SW 1271 (cell line): ENCODE data around the gene PODNL1.
A peak's percentile ranks its signal among the peaks of the same experiment; 100 is the strongest.
"Not testable (repeated sequence)": the region's sequence is repeated elsewhere in the genome, so short reads cannot be mapped to it uniquely, and the experiment has no call there.

ENCODE experiments used
- DNase-seq, 2 experiments: peaks; one replicate each; lab custom pipeline; 2025; lab: John Stamatoyannopoulos, UW

PODNL1 gene

GRCh38 chr19:13938301-13939064, at the start of gene PODNL1:
TSS of gene PODNL1 (minus strand) at chr19:13938417. CDS start at chr19:13938181, 236 bp downstream.
- no peak for DNase-seq

DNA sequence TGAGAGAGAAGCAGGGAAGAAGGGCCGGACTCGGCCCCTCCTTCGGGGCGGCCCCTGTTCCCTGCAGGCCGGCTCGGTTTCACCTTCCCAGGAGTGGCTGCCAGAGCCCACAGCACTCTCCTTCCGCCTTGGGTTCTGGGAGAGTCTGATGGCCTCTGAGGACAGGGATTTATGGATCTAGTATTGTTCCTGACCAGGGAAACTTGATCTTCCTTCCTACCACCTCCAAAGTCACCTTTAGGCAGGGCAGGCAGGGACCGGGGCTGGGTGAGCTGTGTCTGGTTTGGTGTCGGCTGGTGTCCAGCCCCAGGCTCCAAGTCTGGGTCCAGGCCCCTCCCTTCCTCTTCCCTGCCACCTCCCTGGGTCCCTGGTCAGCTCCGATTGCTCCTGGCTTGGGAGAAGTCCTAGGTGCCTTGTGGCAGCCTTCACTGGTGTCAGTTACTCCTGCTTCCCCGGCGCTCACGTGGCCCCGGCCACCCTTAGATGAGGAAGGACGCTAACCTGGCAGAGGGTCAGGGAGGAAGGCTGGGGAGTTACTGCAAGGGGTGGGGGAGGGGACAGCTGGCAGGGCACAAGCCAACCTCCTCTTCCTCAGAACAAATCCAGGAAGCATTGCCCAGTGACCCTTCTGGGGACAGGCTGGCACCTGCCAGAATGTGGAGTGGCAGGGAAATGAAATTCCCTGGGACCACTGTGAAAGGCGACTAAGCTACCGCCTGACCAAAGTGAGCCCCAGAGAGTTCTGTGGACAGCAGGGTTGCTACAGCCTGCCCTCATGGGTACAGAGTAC, 49.1 kb upstream of the PODNL1 start:
- no peak for DNase-seq

DNA sequence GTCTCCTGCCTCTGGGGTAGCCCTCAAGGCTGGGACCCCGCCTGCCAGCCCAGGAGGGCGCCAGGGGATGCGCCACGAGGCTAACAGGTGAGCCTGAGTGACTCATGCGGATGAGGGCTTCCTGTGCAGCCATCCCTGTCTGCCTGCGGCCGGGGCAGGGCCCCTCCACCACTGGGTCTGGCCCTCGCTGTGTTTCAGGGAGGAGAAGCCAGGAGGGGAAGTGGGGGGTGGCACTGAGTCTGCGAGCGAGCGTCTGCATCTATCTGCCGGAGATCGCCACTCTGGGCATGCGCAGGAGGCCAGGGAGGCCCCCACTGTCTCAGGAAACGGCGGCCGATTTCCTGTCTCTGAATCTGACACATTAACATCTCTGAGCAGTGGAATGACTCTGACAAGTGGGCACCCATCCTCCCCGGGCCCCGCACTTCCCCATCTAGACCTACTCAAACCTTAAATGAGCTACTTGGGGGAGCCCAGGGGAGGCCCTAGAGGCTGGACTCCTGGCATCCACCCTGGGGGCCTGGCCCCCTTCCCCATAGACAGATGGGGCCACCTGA, 48.2 kb upstream of the PODNL1 start:
- DNase-seq, result peak; percentile 52 to 78

GRCh38 chr19:13985771-13986347, 47.6 kb upstream of the PODNL1 start:
- DNase-seq, result no peak

DNA sequence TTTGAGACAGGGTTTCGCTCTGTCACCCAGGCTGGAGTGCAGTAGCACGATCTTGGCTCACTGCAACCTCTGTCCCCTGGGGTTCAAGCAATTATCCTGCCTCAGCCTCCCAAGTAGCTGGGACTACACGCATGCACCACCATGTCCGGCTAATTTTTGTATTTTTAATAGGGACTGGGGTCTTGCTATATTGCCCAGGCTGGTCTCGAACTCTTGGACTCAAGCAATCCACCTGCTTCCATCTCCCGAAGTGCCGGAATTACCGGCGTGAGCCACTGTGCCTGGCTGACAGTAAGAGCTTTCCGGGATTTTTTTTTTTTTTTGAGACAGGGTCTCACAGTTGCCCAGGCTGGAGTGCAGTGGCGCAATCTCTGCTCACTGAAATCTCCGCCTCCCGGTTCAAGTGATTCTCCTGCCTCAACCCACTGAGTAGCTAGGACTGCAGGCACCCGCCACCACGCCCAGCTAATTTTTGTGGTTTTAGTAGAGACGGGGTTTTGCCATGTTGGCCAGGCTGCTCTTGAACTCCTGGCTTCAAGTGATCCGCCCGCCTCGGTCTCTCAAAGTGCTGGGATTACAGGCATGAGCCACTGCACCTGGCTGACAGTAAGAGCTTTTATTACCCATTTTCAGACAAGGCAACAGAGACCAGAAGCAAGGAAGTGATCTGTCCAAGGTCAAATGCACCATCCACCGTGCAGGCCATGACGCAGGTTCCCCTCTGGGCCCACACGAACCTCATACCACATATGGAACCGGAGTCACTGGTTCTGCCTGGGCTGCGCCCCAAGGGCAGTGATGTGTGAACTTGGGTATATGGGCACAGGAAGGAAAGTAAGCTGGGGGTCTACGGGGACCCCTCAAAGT, 46.9 kb upstream of the PODNL1 start:
- DNase-seq, result no peak

GRCh38 chr19:13984186-13984585, 46.0 kb upstream of the PODNL1 start:
- no peak for DNase-seq

- DNase-seq, result no peak
These were observed 45.1 kb upstream of the PODNL1 start for GRCh38 chr19:13983213-13983889.

GRCh38 chr19:13982773-13983172, 44.6 kb upstream of the PODNL1 start:
- DNase-seq, result no peak

DNA sequence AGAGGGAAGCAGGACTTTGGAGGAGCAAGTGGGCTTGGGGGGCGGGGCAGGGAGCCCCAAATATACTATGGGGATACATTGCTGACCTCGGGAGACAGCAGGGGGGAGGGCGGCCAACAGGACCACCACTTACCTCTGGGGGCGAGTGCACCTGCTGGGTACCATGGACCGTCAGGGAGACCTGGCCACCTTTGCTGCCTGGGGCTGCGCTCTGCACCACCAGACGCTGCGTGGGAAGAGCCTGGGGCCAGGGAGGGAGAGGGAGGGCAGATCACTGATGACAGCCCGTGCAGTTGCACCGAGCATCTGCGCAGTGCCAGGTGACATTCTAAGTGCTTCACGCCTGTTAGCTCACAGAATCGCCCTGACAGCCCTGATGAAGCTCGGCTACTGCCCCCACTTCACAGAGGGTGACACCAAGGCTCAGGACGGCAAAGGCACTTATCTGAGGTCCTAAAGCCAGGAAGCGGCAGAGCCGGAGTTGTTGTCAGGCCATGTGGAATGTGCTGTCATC, 43.8 kb upstream of the PODNL1 start:
- no peak for DNase-seq

- DNase-seq, result no peak
These were observed 43.2 kb upstream of the PODNL1 start for GRCh38 chr19:13981467-13981866.

- DNase-seq, result no peak
These were observed 42.8 kb upstream of the PODNL1 start for GRCh38 chr19:13981021-13981420.

GRCh38 chr19:13980340-13980739, 42.1 kb upstream of the PODNL1 start:
- no peak for DNase-seq

DNA sequence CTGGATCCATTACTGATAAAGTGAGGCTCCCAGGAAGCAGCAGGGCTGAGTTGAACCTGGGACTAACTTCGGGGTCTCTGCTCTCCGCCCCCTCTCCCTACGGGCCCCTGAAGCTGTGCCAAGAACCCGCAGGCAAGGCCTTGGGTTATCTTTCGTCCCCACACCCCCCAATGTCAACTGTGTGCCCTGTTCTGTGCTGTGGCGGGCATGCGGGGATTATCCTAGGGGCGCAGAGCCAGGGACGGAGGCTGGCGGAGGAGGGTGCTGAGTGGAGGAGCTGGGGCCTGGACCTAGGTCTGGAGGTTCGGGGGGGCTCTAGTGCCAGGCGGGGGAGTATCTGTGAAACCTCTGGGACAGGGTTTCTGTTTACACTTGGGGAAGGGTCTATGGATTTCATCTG, 41.5 kb upstream of the PODNL1 start:
- DNase-seq, result no peak

DNA sequence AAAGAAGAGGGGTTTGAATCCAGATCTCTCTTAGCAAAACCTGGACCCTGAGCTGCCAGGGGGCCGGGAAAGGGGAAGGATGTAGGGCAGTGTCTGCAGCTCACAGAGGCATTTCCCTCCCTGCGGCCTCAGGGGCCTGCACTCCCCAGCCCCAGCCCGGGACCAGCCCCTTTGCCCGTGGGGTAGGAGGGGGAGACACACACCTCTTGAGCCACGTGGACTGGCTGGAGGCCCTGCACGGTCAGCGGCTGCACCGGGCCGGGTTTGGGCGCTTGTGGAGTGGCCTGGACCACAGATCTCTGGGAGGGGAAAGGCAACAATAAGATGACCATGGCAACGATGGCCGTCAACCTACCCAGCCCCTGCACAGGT, 41.0 kb upstream of the PODNL1 start:
- no peak for DNase-seq

- DNase-seq, result no peak
These were observed 40.4 kb upstream of the PODNL1 start for GRCh38 chr19:13978351-13979243.

GRCh38 chr19:13977803-13978202, 39.6 kb upstream of the PODNL1 start:
- DNase-seq, result no peak

- no peak for DNase-seq
These were observed 38.2 kb upstream of the PODNL1 start for GRCh38 chr19:13976446-13976845.

DNA sequence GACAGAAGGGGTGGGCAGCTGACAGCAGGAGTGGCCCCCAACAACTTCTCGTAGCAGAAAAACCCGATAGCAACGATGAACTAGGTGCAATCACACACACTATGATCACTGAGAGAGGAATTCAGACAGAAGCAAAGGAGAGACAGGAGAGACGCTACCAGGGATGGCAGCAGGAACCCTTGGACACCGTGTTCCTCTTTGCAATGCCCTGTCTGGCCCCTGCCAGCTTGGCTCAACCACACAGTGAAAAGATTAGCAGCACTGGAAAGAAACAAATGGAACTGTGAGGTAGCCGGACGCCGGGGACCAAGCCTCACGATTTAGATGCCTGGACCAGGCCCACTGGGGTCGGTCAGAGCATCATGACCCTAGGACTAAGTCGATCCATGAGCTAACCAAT, 37.7 kb upstream of the PODNL1 start:
- DNase-seq, result no peak

GRCh38 chr19:13974073-13974472, 35.9 kb upstream of the PODNL1 start:
- peak in 1 of 2 experiments; percentile 43 for DNase-seq

GRCh38 chr19:13973479-13973878, 35.3 kb upstream of the PODNL1 start:
- not testable (repeated sequence) for DNase-seq
